ENCODE data around the gene KCNC3. TPM values are rescaled to one million over a fixed set of nuclear protein-coding genes. Genes with fewer than 3 reads are reported as not detected.

Gene KCNC3
- polyA plus RNA-seq, 1 donor: 3.1 TPM

DNA sequence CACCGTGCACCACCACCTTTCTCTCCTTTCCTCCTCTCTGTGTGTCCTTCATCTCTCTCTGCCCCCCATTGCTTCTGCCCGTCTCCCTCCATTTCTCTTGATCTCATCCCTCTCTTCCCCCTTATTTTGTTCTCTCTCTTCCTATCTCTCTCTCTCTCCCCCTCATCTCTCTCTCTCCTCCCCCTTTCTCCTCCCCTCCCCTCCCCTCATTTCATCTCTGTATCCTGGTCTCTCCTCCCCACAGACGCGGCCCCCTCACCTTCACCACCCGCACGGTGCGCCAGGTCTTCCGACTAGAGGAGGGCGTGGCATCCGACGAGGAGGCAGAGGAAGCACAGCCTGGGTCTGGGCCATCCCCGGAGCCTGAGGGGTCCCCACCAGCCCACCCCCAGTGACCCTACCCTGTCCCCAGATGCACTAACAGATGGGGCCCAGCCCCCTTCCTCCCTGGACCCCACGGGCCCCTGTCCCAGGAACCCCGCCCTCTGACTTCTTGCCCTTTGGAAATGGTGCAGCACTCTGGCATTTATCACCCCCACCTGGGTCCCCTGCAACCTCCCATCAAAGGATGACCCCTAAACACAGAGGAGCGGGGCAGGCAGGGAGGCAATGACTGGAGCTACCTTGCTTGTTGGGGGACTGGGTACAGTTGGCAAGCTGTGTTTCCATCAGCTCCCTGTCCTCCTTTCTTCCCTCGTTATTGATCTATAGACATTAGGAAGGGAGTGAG is 19.6 kb downstream of the KCNC3 start:
- DNase-seq: no peak
- WGBS (ENCODE audit: insufficient coverage, low lambda C conversion rate): 100% methylated on average over 2 of the region's 16 CpGs
- Histone ChIP-seq H3K27ac (ENCODE audit: low read length) (no peak overlapping the region), H3K4me1 (ENCODE audit: control insufficient read depth, insufficient read depth, low read length) (no peaks in the 10 kb centered on the region), H3K4me3 (ENCODE audit: low read length) (no peak overlapping the region), H3K36me3 (ENCODE audit: control insufficient read depth, insufficient read depth, low read length) (peaks cover 57% of the 10 kb centered on the region), H3K27me3 (ENCODE audit: control insufficient read depth, insufficient read depth, low read length) (peaks cover 35% of the 10 kb centered on the region), H3K9me3 (ENCODE audit: control insufficient read depth, low read depth, low read length) (peaks cover 2% of the 10 kb centered on the region)

DNA sequence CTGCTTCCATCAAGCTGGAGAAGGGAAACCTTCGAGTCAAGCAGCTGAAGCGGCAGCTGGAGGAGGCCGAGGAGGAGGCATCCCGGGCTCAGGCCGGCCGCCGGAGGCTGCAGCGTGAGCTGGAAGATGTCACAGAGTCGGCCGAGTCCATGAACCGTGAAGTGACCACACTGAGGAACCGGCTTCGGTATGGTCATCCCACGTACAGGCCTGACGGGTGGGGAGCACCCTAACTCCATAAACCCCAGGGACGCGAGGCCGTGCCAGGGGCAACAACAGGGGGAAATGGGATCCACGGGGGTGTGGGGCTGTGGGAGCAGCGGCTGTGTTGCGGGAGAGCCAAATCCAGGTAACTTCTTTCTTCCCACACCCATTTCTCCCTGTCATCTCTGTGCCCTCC is 20.2 kb downstream of the KCNC3 start:
- WGBS (ENCODE audit: insufficient coverage, low lambda C conversion rate): 100% methylated on average over 4 of the region's 21 CpGs
- no peak overlapping the region for H3K27ac ChIP-seq (ENCODE audit: low read length)
- peaks cover 2% of the 10 kb centered on the region for H3K9me3 ChIP-seq (ENCODE audit: control insufficient read depth, low read depth, low read length)
- peaks cover 58% of the 10 kb centered on the region for H3K36me3 ChIP-seq (ENCODE audit: control insufficient read depth, insufficient read depth, low read length)
- DNase-seq: no peak
- H3K27me3 ChIP-seq (ENCODE audit: control insufficient read depth, insufficient read depth, low read length): peaks cover 29% of the 10 kb centered on the region
- H3K4me1 ChIP-seq (ENCODE audit: control insufficient read depth, insufficient read depth, low read length): no peaks in the 10 kb centered on the region
- no peak overlapping the region for H3K4me3 ChIP-seq (ENCODE audit: low read length)

DNA sequence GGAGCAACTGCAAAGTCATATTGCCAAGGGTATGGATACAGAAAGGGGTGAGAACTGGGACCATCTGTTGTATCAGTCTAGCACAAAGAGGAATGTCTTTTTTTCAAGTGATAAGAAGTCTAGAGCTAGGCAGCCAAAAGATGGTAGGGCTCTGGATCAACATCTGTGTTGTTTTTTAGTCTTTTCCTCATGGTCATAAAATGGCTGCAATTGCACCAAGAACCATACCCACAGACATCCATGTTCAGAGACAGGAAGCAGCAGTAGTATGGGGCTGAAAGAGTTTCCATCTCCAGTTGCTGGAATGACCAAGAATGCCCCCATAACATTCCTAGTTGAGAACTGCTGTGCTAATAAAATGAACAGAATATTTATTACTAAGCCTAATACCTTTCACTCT is 25.6 kb downstream of the KCNC3 start:
- Histone ChIP-seq H3K27ac (ENCODE audit: low read length) (no peak overlapping the region), H3K4me1 (ENCODE audit: control insufficient read depth, insufficient read depth, low read length) (no peaks in the 10 kb centered on the region), H3K27me3 (ENCODE audit: control insufficient read depth, insufficient read depth, low read length) (peaks cover 2% of the 10 kb centered on the region), H3K9me3 (ENCODE audit: control insufficient read depth, low read depth, low read length) (peaks cover 3% of the 10 kb centered on the region), H3K36me3 (ENCODE audit: control insufficient read depth, insufficient read depth, low read length) (peaks cover 63% of the 10 kb centered on the region), H3K4me3 (ENCODE audit: low read length) (no peak overlapping the region)
- DNase-seq: no peak

DNA sequence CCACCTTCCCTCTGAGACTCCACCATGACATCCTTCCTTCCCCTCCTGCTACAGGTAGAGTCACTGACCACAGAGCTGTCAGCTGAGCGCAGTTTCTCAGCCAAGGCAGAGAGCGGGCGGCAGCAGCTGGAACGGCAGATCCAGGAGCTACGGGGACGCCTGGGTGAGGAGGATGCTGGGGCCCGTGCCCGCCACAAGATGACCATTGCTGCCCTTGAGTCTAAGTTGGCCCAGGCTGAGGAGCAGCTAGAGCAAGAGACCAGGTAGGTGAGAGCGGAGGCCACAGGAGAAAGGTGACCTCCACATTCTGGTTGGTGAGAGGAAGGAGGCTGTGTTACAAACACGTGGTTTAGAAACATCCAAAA is 27.6 kb downstream of the KCNC3 start:
- no peaks in the 10 kb centered on the region for H3K4me1 ChIP-seq (ENCODE audit: control insufficient read depth, insufficient read depth, low read length)
- H3K36me3 ChIP-seq (ENCODE audit: control insufficient read depth, insufficient read depth, low read length): peaks cover 54% of the 10 kb centered on the region
- H3K27ac ChIP-seq (ENCODE audit: low read length): no peak overlapping the region
- peaks cover 3% of the 10 kb centered on the region for H3K9me3 ChIP-seq (ENCODE audit: control insufficient read depth, low read depth, low read length)
- no CpG with 5 or more reads among the region's 10 CpGs for WGBS (ENCODE audit: insufficient coverage, low lambda C conversion rate)
- no peak overlapping the region for H3K4me3 ChIP-seq (ENCODE audit: low read length)
- DNase-seq: no peak
- H3K27me3 ChIP-seq (ENCODE audit: control insufficient read depth, insufficient read depth, low read length): no peaks in the 10 kb centered on the region

DNA sequence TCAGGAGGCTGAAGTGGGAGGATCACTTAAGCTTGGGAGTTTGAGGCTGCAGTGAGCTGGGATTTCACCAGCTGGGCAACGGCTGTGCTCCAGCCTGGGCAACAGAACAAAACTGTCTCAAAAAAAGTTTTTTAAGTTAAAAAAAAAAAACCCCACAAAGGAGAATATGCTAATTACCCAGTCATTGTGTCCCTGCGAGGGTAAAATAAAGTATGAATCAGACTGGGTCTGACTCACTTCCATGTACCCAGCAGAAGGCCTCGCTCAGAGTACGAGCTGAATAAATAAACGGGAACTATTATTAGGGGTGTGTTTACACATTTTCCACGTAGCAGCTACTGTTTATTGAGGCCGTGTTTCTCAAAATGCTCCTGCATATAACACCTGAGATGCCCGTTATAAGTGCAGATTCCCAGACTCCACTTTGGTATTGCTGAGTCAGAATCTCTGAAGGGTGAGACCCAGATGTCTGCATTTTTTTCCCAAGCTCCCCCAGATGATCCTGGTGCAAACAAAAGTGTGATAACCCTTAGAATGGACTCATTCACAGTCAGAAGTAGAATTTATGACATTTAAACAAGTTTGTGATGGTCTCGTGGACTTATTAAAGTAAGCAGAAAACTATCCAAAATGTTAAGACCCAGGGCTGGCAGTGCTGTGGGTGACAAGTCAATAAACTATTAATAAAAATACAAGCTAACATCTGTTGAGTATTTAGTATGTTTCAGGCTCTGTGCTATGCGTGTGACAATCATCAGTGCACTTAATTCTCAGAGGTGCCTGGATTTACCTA is 28.2 kb downstream of the KCNC3 start:
- no peak overlapping the region for H3K4me3 ChIP-seq (ENCODE audit: low read length)
- DNase-seq: no peak
- no peaks in the 10 kb centered on the region for H3K4me1 ChIP-seq (ENCODE audit: control insufficient read depth, insufficient read depth, low read length)
- WGBS (ENCODE audit: insufficient coverage, low lambda C conversion rate): no CpG with 5 or more reads among the region's 10 CpGs
- no peaks in the 10 kb centered on the region for H3K27me3 ChIP-seq (ENCODE audit: control insufficient read depth, insufficient read depth, low read length)
- H3K27ac ChIP-seq (ENCODE audit: low read length): no peak overlapping the region
- H3K36me3 ChIP-seq (ENCODE audit: control insufficient read depth, insufficient read depth, low read length): peaks cover 51% of the 10 kb centered on the region
- H3K9me3 ChIP-seq (ENCODE audit: control insufficient read depth, low read depth, low read length): peaks cover 3% of the 10 kb centered on the region

DNA sequence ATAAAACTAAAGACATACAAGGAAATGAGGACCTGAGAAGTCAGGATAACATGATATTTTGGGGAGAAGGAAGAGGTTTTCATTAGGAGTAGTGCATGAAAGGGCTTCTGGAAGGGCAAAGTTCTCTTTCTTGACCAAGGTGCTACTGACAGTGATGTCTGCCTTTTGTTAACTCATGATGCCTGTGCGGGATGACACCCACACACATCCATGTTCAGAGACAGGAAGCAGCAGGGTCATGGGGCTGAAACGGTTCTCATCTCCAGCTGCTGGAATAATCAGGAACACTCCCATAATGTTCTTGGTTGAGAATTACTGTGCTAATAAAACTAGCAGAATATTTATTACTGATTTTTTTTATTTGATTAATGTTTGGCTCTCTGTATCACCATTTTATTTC is 29.1 kb downstream of the KCNC3 start:
- DNase-seq: no peak
- H3K36me3 ChIP-seq (ENCODE audit: control insufficient read depth, insufficient read depth, low read length): peaks cover 48% of the 10 kb centered on the region
- no CpG with 5 or more reads among the region's 2 CpGs for WGBS (ENCODE audit: insufficient coverage, low lambda C conversion rate)
- H3K4me3 ChIP-seq (ENCODE audit: low read length): no peak overlapping the region
- no peaks in the 10 kb centered on the region for H3K4me1 ChIP-seq (ENCODE audit: control insufficient read depth, insufficient read depth, low read length)
- no peak overlapping the region for H3K27ac ChIP-seq (ENCODE audit: low read length)
- peaks cover 3% of the 10 kb centered on the region for H3K9me3 ChIP-seq (ENCODE audit: control insufficient read depth, low read depth, low read length)
- no peaks in the 10 kb centered on the region for H3K27me3 ChIP-seq (ENCODE audit: control insufficient read depth, insufficient read depth, low read length)

DNA sequence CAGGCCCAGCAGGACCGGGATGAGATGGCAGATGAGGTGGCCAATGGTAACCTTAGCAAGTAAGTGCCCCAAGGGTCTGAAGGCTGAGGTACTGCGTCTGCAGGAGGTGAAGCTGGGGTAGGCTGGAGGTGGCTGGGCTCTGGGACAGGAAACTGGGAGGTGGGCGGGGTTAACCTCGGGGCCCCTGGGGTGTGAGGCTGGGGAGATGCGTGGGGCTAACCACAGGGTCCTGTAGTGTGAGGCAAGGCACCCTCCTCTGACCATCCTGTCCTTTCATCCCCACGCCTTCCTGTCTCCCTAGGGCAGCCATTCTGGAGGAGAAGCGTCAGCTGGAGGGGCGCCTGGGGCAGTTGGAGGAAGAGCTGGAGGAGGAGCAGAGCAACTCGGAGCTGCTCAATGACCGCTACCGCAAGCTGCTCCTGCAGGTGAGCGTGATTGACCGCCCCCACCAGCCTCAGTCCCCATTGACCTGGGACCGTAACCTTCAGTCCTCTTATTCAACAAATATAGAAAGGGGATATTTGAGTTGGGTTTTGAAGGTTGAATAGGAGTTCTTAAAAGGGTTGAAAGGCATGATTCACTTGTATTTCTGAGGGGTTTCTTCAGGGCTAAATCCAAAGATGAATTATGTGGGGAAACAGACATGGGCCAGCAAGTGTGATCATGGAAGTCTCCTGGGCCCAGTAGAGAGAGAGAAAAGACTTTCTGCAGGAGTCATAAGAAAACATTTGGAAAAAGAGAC is 35.7 kb downstream of the KCNC3 start:
- H3K9me3 ChIP-seq (ENCODE audit: control insufficient read depth, low read depth, low read length): no peaks in the 10 kb centered on the region
- no peak overlapping the region for H3K4me3 ChIP-seq (ENCODE audit: low read length)
- no peak overlapping the region for H3K27ac ChIP-seq (ENCODE audit: low read length)
- no CpG with 5 or more reads among the region's 14 CpGs for WGBS (ENCODE audit: insufficient coverage, low lambda C conversion rate)
- no peaks in the 10 kb centered on the region for H3K4me1 ChIP-seq (ENCODE audit: control insufficient read depth, insufficient read depth, low read length)
- peaks cover 68% of the 10 kb centered on the region for H3K36me3 ChIP-seq (ENCODE audit: control insufficient read depth, insufficient read depth, low read length)
- no peak for DNase-seq
- H3K27me3 ChIP-seq (ENCODE audit: control insufficient read depth, insufficient read depth, low read length): no peaks in the 10 kb centered on the region

DNA sequence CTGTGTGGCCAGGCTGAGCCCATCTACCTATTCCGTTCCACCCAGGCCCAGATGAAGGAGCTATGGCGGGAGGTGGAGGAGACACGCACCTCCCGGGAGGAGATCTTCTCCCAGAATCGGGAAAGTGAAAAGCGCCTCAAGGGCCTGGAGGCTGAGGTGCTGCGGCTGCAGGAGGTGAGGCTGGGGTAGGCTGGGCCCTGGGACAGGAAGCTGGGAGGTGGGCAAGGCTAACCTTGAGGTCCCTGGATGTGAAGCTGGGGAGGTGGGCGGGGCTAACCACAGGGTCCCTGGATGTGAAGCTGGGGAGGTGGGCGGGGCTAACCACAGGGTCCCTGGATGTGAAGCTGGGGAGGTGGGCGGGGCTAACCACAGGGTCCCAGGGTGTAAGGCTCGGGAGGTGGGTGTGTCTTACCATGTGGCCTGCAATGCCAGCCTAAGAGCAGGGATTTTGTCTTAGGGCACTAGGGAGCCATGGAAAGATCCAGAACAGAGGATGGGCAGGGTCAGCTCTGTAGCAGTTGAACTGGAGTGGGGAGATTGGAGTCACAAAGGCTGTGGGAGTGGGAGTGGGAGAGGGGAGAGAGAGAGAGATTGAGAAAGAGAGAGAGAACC is 36.9 kb downstream of the KCNC3 start:
- peaks cover 72% of the 10 kb centered on the region for H3K36me3 ChIP-seq (ENCODE audit: control insufficient read depth, insufficient read depth, low read length)
- WGBS (ENCODE audit: insufficient coverage, low lambda C conversion rate): no CpG with 5 or more reads among the region's 11 CpGs
- no peaks in the 10 kb centered on the region for H3K9me3 ChIP-seq (ENCODE audit: control insufficient read depth, low read depth, low read length)
- no peak overlapping the region for H3K27ac ChIP-seq (ENCODE audit: low read length)
- H3K27me3 ChIP-seq (ENCODE audit: control insufficient read depth, insufficient read depth, low read length): no peaks in the 10 kb centered on the region
- H3K4me3 ChIP-seq (ENCODE audit: low read length): no peak overlapping the region
- no peaks in the 10 kb centered on the region for H3K4me1 ChIP-seq (ENCODE audit: control insufficient read depth, insufficient read depth, low read length)
- DNase-seq: no peak

DNA sequence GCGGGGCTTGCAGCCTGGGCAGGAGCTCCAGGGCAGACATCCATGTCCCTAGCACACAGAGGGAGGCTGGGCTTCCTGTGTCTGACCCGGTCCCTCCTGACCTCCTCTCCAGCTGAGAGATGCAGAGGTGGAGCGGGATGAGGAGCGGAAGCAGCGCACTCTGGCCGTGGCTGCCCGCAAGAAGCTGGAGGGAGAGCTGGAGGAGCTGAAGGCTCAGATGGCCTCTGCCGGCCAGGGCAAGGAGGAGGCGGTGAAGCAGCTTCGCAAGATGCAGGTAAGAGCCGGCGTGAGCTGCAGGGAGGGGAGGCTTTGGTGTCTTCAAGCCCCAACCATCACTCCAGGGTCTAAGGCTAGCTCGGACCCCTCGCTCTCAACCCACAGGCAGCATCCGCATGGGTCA is 38.4 kb downstream of the KCNC3 start:
- peaks cover 80% of the 10 kb centered on the region for H3K36me3 ChIP-seq (ENCODE audit: control insufficient read depth, insufficient read depth, low read length)

DNA sequence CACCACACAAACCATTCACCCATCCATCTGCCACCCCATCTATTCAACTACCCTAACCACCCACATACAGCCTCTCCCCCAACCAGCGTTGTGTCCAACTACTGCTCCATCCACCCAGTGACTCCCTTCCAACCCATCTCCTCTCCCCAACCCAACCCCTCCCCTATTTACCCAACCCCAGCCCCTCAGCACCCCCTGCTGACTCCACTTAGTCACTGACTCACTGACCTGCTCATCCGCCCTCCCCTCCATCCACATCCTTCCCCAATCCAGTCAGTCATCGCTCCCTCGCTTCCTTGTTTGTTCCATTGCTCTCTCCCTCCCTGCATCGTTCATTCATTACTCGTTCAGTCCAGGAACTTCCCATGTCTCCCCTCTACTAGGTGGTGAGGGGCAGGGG is 39.2 kb downstream of the KCNC3 start:
- no peak for DNase-seq
- Histone ChIP-seq H3K36me3 (ENCODE audit: control insufficient read depth, insufficient read depth, low read length) (peaks cover 79% of the 10 kb centered on the region), H3K27me3 (ENCODE audit: control insufficient read depth, insufficient read depth, low read length) (no peaks in the 10 kb centered on the region)

More for the DNA sequence above, 38.4 kb downstream of the KCNC3 start:
- no peak for DNase-seq
- H3K27me3 ChIP-seq (ENCODE audit: control insufficient read depth, insufficient read depth, low read length): no peaks in the 10 kb centered on the region
- H3K27ac ChIP-seq (ENCODE audit: low read length): no peak overlapping the region
- no peaks in the 10 kb centered on the region for H3K4me1 ChIP-seq (ENCODE audit: control insufficient read depth, insufficient read depth, low read length)
- 83% methylated on average over 1 of the region's 15 CpGs for WGBS (ENCODE audit: insufficient coverage, low lambda C conversion rate)
- H3K4me3 ChIP-seq (ENCODE audit: low read length): no peak overlapping the region
- H3K9me3 ChIP-seq (ENCODE audit: control insufficient read depth, low read depth, low read length): peaks cover 5% of the 10 kb centered on the region

More for the DNA sequence above, 39.2 kb downstream of the KCNC3 start:
- Histone ChIP-seq H3K9me3 (ENCODE audit: control insufficient read depth, low read depth, low read length) (peaks cover 5% of the 10 kb centered on the region), H3K4me1 (ENCODE audit: control insufficient read depth, insufficient read depth, low read length) (no peaks in the 10 kb centered on the region), H3K27ac (ENCODE audit: low read length) (no peak overlapping the region), H3K4me3 (ENCODE audit: low read length) (no peak overlapping the region)
- WGBS (ENCODE audit: insufficient coverage, low lambda C conversion rate): 68% methylated on average over 4 of the region's 6 CpGs
